Measurements from ENCODE around the gene SNX14. TPM values are rescaled to one million over a fixed set of nuclear protein-coding genes. Genes with fewer than 3 reads are reported as not detected.
A peak's percentile ranks its signal among the peaks of the same experiment; 100 is the strongest.

The SNX14 gene
- total RNA-seq, 1 experiment from 2014 or later, result 84.8 TPM

DNA sequence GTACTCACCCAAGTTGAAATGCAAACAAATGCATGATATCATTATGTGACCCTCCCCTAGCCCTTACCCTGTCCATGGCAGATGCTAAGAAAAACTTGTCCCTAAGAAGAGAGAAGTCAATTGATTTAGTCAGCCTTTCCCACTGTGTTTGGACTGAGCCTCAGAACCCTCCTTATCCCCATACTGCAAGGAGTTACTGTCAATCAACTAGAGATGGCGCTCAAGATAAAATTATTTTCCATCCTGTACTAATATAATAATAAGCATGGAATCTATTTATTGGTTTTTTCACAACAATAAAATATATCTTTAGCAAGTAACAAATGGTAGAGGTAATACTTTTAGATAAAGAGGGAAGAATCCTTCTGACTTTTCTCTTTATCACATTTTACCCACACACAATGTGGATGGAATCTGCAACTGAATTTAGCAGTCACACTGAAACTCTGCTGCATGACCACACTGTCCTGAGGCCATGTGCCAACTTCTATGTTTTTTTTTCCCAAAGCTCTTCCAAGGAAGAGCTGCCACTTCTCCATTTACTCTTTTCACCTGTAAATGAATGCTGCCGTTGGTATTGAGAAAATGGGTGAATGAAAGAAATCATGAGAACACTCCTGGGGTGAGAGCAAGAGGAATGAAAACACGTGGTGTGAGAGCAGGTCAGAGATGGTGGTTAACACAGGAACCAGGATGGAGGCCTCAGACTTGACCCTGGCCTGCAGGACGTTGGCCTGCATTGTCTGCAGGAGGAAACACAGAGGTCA lies 133.3 kb downstream of the SNX14 start:
- Histone ChIP-seq H3K36me3 (ENCODE audit: control insufficient read depth in 1 of 2, insufficient read depth in 2 of 2, low read length in 2 of 2) (no peaks in the 10 kb centered on the region), H3K9ac (ENCODE audit: low read length) (peak overlapping the region; percentile 13), H3K9me2 (ENCODE audit: insufficient read depth) (no peaks in the 10 kb centered on the region), H3K4me1 (ENCODE audit: control insufficient read depth in 1 of 2, insufficient read depth in 2 of 2, low read length in 2 of 2) (peaks cover 53 to 100% of the 10 kb centered on the region in 2 experiments), H3K27me3 (ENCODE audit: insufficient read depth, low read length) (no peaks in the 10 kb centered on the region), H3K27ac (ENCODE audit: low read depth, low read length) (no peak overlapping the region), H4K20me1 (ENCODE audit: insufficient read depth) (no peaks in the 10 kb centered on the region), H3K79me2 (ENCODE audit: insufficient read depth, low read length) (peaks cover 36% of the 10 kb centered on the region), H2AFZ (ENCODE audit: low read depth, low read length, poor library complexity, severe bottlenecking) (no peak overlapping the region), H3K4me2 (ENCODE audit: low read length) (peak overlapping the region; percentile 50), H3K4me3 (replicated peaks in 1 of 2; ENCODE audit: low read depth in 1 of 2, low read length in 2 of 2) (no peak overlapping the region), H3K9me3 (ENCODE audit: control insufficient read depth in 1 of 2, insufficient read depth in 1 of 2, low read depth in 1 of 2, low read length in 2 of 2) (no peaks in the 10 kb centered on the region)
- ATAC-seq (no peak), DNase-seq (ENCODE audit: low read depth, low spot score) (no peak)
- BruUV-seq (replicated peaks), result no TSS peak
- RAD21 ChIA-PET (ENCODE audit: low non-redundant PET in 1 of 2, low total read pairs in 2 of 2, uncharacterized antibody in 2 of 2, unreplicated experiment in 2 of 2), result no interaction called here
- TF ChIP-seq SIN3A (IDR thresholded peaks at IDR 0.05; ENCODE audit: low read depth) (no peak), SRF (IDR thresholded peaks at IDR 0.05; ENCODE audit: low read depth) (no peak), POLR2AphosphoS5 (IDR thresholded peaks at IDR 0.05; ENCODE audit: low read depth, low read length) (no peak), ZNF274 (IDR thresholded peaks at IDR 0.05; ENCODE audit: low read depth, low read length) (no peak), ELF1 (IDR thresholded peaks at IDR 0.05; ENCODE audit: borderline replicate concordance, low read depth) (no peak)
- TF ChIP-seq, protein P1, sequence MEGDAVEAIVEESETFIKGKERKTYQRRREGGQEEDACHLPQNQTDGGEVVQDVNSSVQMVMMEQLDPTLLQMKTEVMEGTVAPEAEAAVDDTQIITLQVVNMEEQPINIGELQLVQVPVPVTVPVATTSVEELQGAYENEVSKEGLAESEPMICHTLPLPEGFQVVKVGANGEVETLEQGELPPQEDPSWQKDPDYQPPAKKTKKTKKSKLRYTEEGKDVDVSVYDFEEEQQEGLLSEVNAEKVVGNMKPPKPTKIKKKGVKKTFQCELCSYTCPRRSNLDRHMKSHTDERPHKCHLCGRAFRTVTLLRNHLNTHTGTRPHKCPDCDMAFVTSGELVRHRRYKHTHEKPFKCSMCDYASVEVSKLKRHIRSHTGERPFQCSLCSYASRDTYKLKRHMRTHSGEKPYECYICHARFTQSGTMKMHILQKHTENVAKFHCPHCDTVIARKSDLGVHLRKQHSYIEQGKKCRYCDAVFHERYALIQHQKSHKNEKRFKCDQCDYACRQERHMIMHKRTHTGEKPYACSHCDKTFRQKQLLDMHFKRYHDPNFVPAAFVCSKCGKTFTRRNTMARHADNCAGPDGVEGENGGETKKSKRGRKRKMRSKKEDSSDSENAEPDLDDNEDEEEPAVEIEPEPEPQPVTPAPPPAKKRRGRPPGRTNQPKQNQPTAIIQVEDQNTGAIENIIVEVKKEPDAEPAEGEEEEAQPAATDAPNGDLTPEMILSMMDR (IDR thresholded peaks at IDR 0.05 in 2 of 3, conservative IDR thresholded peaks at IDR 0.05 in 1 of 3; ENCODE audit: borderline replicate concordance in 1 of 3, insufficient read depth in 1 of 3, low read depth in 2 of 3, low read length in 2 of 3), result peak in 1 of 3 experiments; percentile 34; a peak in 1 of 6 replicates
- intact Hi-C loops (cut with micrococcal nuclease), result loop anchor here (10.0 kb wide), 1 partner anchor 214 kb away; no protein-coding TSS in a partner anchor
- POLR2A ChIA-PET, result interaction anchor here (1.0 to 2.8 kb wide), 3 partner anchors 11 to 136 kb away, joined by 3 to 15 read pairs (median 7); partner anchors contain the start of gene NT5E
- CTCF ChIA-PET, result interaction anchor here (1.8 to 3.4 kb wide), 2 partner anchors 22 to 23 kb away, joined by 5 to 15 read pairs; no protein-coding TSS in a partner anchor
